HCT116 (cell line): Measurements from ENCODE around the gene DOCK1.

Experiments used
- ATF3 ChIP-seq: IDR thresholded peaks from 2 replicates; pipeline ENCODE4 v1.6.1; 2012
- CEBPB ChIP-seq: IDR thresholded peaks from 2 replicates; pipeline ENCODE4 v1.6.1; 2012; ENCODE audit warnings: low read depth
- CTCF ChIP-seq, 3 experiments: fragments of 200-600 bp in 1 of 3; sonication (generic) in 1 of 3; IDR thresholded peaks in 2 of 3; conservative IDR thresholded peaks in 1 of 3; 2 replicates each; pipeline ENCODE4 v1.5.1; 2012 to 2017; ENCODE audit warnings: low read depth in 2 of 3, low read length in 2 of 3, antibody characterized with exemption in 1 of 3, borderline replicate concordance in 1 of 3, control low read depth in 1 of 3, mild to moderate bottlenecking in 1 of 3, mixed read lengths in 1 of 3, mixed run types in 1 of 3, moderate library complexity in 1 of 3; ENCODE audit not compliant: insufficient read depth in 1 of 3
- EZH2 ChIP-seq: fragments of 200-600 bp; sonication (generic); IDR thresholded peaks from 2 replicates; pipeline ENCODE4 v1.6.1; 2017; ENCODE audit warnings: antibody characterized with exemption, mixed run types
- EZH2phosphoT487 ChIP-seq: fragments of 200-600 bp; IDR thresholded peaks from 2 replicates; pipeline ENCODE4 v1.6.1; 2018; ENCODE audit warnings: antibody characterized with exemption, borderline replicate concordance
- JUND ChIP-seq: IDR thresholded peaks from 2 replicates; pipeline ENCODE4 v1.6.1; 2012
- MAX ChIP-seq: IDR thresholded peaks from 2 replicates; pipeline ENCODE4 v1.6.1; 2012
- POLR2A ChIP-seq: IDR thresholded peaks from 2 replicates; pipeline ENCODE4 v1.7.0; 2011; ENCODE audit warnings: borderline replicate concordance; ENCODE audit not compliant: insufficient read depth, insufficient read length; ENCODE audit errors: extremely low read depth
- POLR2AphosphoS5 ChIP-seq: IDR thresholded peaks from 2 replicates; pipeline ENCODE4 v1.6.1; 2011; ENCODE audit warnings: mild to moderate bottlenecking, low read depth, low read length, moderate library complexity
- SIN3A ChIP-seq: IDR thresholded peaks from 2 replicates; pipeline ENCODE4 v1.6.1; 2012; ENCODE audit warnings: low read depth
- ZNF274 ChIP-seq: fragments of 200-500 bp; sonication (Bioruptor generic); IDR thresholded peaks from 2 replicates; pipeline ENCODE4 v1.6.1; 2014; ENCODE audit warnings: mild to moderate bottlenecking, low read depth, low read length, inconsistent platforms

- TF ChIP-seq CTCF (IDR thresholded peaks at IDR 0.05 in 2 of 3, conservative IDR thresholded peaks at IDR 0.05 in 1 of 3; ENCODE audit: borderline replicate concordance in 1 of 3, insufficient read depth in 1 of 3, low read depth in 2 of 3, low read length in 2 of 3) (0 out of 6 replicates have a peak, but pooled peaks of 1 of the 3 experiments have one; percentile 4), ATF3 (no peak), SIN3A (no peak), MAX (no peak), POLR2A (no peak), EZH2phosphoT487 (no peak), EZH2 (no peak), CEBPB (no peak), POLR2AphosphoS5 (no peak), JUND (no peak), ZNF274 (no peak)
These were observed 236.9 kb downstream of the DOCK1 start for GRCh38 chr10:127142136-127142535.
